ENCODE results near the gene TRA2A. TPM values are rescaled to one million over a fixed set of nuclear protein-coding genes. Genes with fewer than 3 reads are reported as not detected.

TRA2A gene
- total RNA-seq, 2 donors from 2014 or later: 104 to 114 TPM

DNA sequence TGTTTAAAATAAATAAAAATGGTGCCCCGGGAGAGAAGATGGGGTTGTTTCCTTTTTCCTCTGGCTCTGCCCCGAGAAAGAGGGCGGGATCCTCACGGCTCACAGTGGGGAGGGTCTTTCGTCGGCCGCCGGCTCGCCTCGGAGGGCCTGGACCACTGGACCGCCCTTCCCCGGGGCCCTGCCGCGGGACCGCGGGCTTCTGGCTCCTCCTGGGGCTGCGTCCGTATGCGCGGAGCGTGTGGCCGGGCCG lies 58.0 kb downstream of the TRA2A start:
- H3K9me3 Mint-ChIP-seq: no peaks in the 10 kb centered on the region
- WGBS, 2 experiments (ENCODE audit: insufficient coverage in 1 of 2, insufficient read length in 1 of 2): 0% methylated on average over 23 of the region's 23 CpGs; no CpG with 5 or more reads in 1 of the 2 experiments
- H3K27ac ChIP-seq (ENCODE audit: low read depth, low read length): peak overlapping the region; percentile 92
- no peaks in the 10 kb centered on the region for H3K27me3 ChIP-seq (ENCODE audit: control insufficient read depth, insufficient read depth, low read length, poor library complexity, severe bottlenecking)
- H3K27ac Mint-ChIP-seq: peak overlapping the region; percentile 96
- no peak for DNase-seq
- H3K9ac ChIP-seq (ENCODE audit: extremely low read depth, low read length, poor library complexity, severe bottlenecking): peak overlapping the region; percentile 93
- peaks cover 20% of the 10 kb centered on the region for H3K4me1 Mint-ChIP-seq
- H3K4me3 Mint-ChIP-seq: peak overlapping the region; percentile 94
- peak overlapping the region; percentile 99 for H3K4me3 ChIP-seq (ENCODE audit: low read length)
- TF ChIP-seq CTCF (conservative IDR thresholded peaks at IDR 0.05): no peak
- H3K9me3 ChIP-seq (ENCODE audit: control insufficient read depth, low read length): no peaks in the 10 kb centered on the region
- H3K36me3 ChIP-seq (ENCODE audit: control insufficient read depth, insufficient read depth, low read length): no peaks in the 10 kb centered on the region
- H3K36me3 Mint-ChIP-seq (ENCODE audit: low read depth): no peaks in the 10 kb centered on the region
- H3K27me3 Mint-ChIP-seq (ENCODE audit: insufficient read depth): no peaks in the 10 kb centered on the region
- H3K4me1 ChIP-seq (ENCODE audit: control insufficient read depth, insufficient read depth, low read length): no peaks in the 10 kb centered on the region

DNA sequence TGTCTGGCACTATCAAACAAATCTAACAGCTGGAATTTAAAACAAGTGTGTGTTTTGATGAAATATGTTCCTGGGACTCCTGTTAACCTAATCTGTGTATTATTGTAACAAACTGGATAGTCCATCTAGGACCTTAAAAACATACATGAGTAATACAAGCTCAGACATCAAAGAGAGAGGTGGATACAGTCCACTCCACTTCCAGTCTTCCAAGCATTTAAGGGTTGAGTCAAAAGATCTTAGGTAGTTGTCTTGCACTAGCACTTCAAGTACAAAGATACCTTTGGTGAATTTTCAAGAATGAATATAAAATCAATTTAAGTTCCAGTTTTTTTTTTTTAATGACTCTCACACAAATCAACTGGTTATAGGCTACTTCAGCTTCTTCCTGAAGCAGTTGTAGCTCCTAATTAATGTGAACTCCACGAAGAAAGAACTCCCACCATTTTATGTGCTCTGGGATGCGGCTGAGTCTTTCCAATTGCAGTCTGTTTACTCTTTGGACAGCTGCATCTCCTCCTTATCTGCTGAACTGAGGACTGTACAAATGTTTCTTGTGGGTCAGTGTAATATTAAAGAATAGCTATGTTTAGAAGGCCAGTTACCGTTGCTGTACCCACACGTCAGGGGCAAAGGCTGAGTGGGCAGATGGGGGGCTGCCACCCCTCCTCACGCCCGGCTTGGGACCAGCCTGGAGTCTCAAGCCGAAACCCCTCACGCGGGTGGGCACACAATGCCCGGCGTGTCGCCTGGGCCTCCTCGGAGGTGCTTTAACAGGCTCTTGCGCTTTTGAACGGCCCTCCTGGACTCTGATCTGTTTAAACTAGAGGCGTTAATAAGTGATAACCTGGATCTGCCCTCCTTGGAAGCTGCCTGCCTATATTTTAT lies 58.6 kb downstream of the TRA2A start:
- no peaks in the 10 kb centered on the region for H3K27me3 Mint-ChIP-seq (ENCODE audit: insufficient read depth)
- Histone ChIP-seq H3K9me3 (ENCODE audit: control insufficient read depth, low read length) (no peaks in the 10 kb centered on the region), H3K9ac (ENCODE audit: extremely low read depth, low read length, poor library complexity, severe bottlenecking) (peak overlapping the region; percentile 93), H3K27me3 (ENCODE audit: control insufficient read depth, insufficient read depth, low read length, poor library complexity, severe bottlenecking) (no peaks in the 10 kb centered on the region), H3K27ac (ENCODE audit: low read depth, low read length) (peak overlapping the region; percentile 92), H3K36me3 (ENCODE audit: control insufficient read depth, insufficient read depth, low read length) (no peaks in the 10 kb centered on the region), H3K4me1 (ENCODE audit: control insufficient read depth, insufficient read depth, low read length) (no peaks in the 10 kb centered on the region), H3K4me3 (ENCODE audit: low read length) (peak overlapping the region; percentile 99)
- no peak for TF ChIP-seq CTCF (conservative IDR thresholded peaks at IDR 0.05)
- 4 to 5% methylated on average over 7 to 16 of the region's 16 CpGs for WGBS, 2 experiments (ENCODE audit: insufficient coverage in 1 of 2, insufficient read length in 1 of 2)
- no peaks in the 10 kb centered on the region for H3K9me3 Mint-ChIP-seq
- peaks cover 20% of the 10 kb centered on the region for H3K4me1 Mint-ChIP-seq
- peak overlapping the region; percentile 96 for H3K27ac Mint-ChIP-seq
- peak overlapping the region; percentile 94 for H3K4me3 Mint-ChIP-seq
- DNase-seq: peak; percentile 66
- H3K36me3 Mint-ChIP-seq (ENCODE audit: low read depth): no peaks in the 10 kb centered on the region

DNA sequence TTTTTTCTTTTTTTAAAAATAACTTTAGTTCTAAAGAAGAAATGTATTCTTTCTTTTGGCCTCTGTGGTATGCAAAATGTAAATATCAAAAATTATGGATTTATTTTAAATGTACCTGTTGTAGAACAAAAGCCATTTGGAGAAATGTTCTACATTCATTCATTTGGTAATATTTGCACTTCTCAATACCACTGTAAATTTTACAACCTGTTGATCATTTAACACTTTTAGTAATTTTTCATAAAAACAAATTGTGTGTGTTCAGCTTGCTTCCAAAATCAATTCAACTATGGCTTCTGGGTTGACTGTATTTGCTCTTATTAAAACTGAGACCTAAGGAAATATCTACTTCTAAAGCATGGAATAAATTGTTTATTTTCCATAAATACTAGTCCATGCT lies 59.2 kb downstream of the TRA2A start:
- Mint-ChIP-seq H3K27ac (peak overlapping the region; percentile 96), H3K4me1 (peaks cover 20% of the 10 kb centered on the region), H3K36me3 (ENCODE audit: low read depth) (no peaks in the 10 kb centered on the region), H3K4me3 (peak overlapping the region; percentile 94), H3K27me3 (ENCODE audit: insufficient read depth) (no peaks in the 10 kb centered on the region), H3K9me3 (no peaks in the 10 kb centered on the region)
- no peaks in the 10 kb centered on the region for H3K4me1 ChIP-seq (ENCODE audit: control insufficient read depth, insufficient read depth, low read length)
- no peaks in the 10 kb centered on the region for H3K9me3 ChIP-seq (ENCODE audit: control insufficient read depth, low read length)
- no peaks in the 10 kb centered on the region for H3K36me3 ChIP-seq (ENCODE audit: control insufficient read depth, insufficient read depth, low read length)
- H3K27ac ChIP-seq (ENCODE audit: low read depth, low read length): no peak overlapping the region
- no peak for TF ChIP-seq CTCF (conservative IDR thresholded peaks at IDR 0.05)
- H3K9ac ChIP-seq (ENCODE audit: extremely low read depth, low read length, poor library complexity, severe bottlenecking): peak overlapping the region; percentile 93
- no peaks in the 10 kb centered on the region for H3K27me3 ChIP-seq (ENCODE audit: control insufficient read depth, insufficient read depth, low read length, poor library complexity, severe bottlenecking)
- peak overlapping the region; percentile 99 for H3K4me3 ChIP-seq (ENCODE audit: low read length)
- DNase-seq: no peak

All from endodermal cell (in vitro differentiated cells).